IMR-90 (cell line): Measurements from ENCODE around the gene PTPRQ.

ENCODE experiments used
- CTCF ChIP-seq: conservative IDR thresholded peaks from 2 replicates; pipeline ENCODE4 v1.5.1; 2012; ENCODE audit warnings: mild to moderate bottlenecking, low read depth, low read length, improper control_type of control experiment
- ELK1 ChIP-seq: fragments of 150-350 bp; IDR thresholded peaks from 2 replicates; pipeline ENCODE4 v1.6.1; 2016; ENCODE audit warnings: low read depth, mild to moderate bottlenecking, low read length, moderate library complexity, borderline replicate concordance
- MAZ ChIP-seq: IDR thresholded peaks from 2 replicates; pipeline ENCODE4 v1.6.1; 2012; ENCODE audit warnings: low read depth, mild to moderate bottlenecking, low read length, improper control_type of control experiment, moderate library complexity, borderline replicate concordance
- NFE2L2 ChIP-seq: fragments of 150-350 bp; IDR thresholded peaks from 2 replicates; pipeline ENCODE4 v1.6.1; 2016; ENCODE audit warnings: low read depth, mild to moderate bottlenecking, low read length
- POLR2A ChIP-seq: IDR thresholded peaks from 2 replicates; pipeline ENCODE4 v1.6.1; 2012; ENCODE audit warnings: mild to moderate bottlenecking, low read depth, low read length
- RFX5 ChIP-seq: IDR thresholded peaks from 2 replicates; pipeline ENCODE4 v1.8.0; 2012; ENCODE audit warnings: low read depth, mild to moderate bottlenecking, low read length, moderate library complexity
- SMC3 ChIP-seq: fragments of 150-350 bp; IDR thresholded peaks from 2 replicates; pipeline ENCODE4 v1.6.1; 2016; ENCODE audit warnings: low read depth, mild to moderate bottlenecking, antibody characterized with exemption, low read length, moderate library complexity
- USF2 ChIP-seq: fragments of 150-350 bp; IDR thresholded peaks from 2 replicates; pipeline ENCODE4 v1.6.1; 2017; ENCODE audit warnings: mild to moderate bottlenecking, antibody characterized with exemption, low read length, low read depth

- TF ChIP-seq POLR2A, result no peak
- no peak for TF ChIP-seq CTCF
- TF ChIP-seq NFE2L2, result no peak
- no peak for TF ChIP-seq USF2
- TF ChIP-seq ELK1, result no peak
- no peak for TF ChIP-seq RFX5
- TF ChIP-seq SMC3, result no peak
- TF ChIP-seq MAZ, result no peak
These were observed 40.7 kb downstream of the PTPRQ start for GRCh38 chr12:80484746-80485145.
